ENCODE measurements around the gene VAC14.

GRCh38 chr16:70703835-70704381, 97.0 kb downstream of the VAC14 start:
- TF ChIP-seq EZH2 (IDR thresholded peaks at IDR 0.05) (no peak), POLR2AphosphoS5 (IDR thresholded peaks at IDR 0.05; ENCODE audit: borderline replicate concordance, low read depth, low read length) (no peak), FOXP2 (optimal IDR thresholded peaks at IDR 0.05; ENCODE audit: control extremely low read depth, extremely low read length, insufficient read depth) (no peak)
